Caco-2 (cell line): Measurements from ENCODE around the gene GRIN2A. TPM values are rescaled to one million over a fixed set of nuclear protein-coding genes. Genes with fewer than 3 reads are reported as not detected.

Experiments
- BruUV-seq: library from RNA; stranded (reverse); fragments of 400-500 nt; replicated peaks from 2 replicates; lab custom pipeline; 2021; lab: Mats Ljungman, UMichigan
- CTCF ChIA-PET: fragments of 300-600 bp; sonication (Branson Sonifier 250); formaldehyde crosslinking; loops from one replicate; lab custom pipeline; 2022; ENCODE audit warnings: antibody characterized with exemption; lab: Charles Lee
- POLR2A ChIA-PET: fragments of 300-600 bp; sonication (Branson Sonifier 250); formaldehyde crosslinking; loops from one replicate; lab custom pipeline; 2022; ENCODE audit warnings: antibody characterized with exemption; lab: Charles Lee
- DNase-seq, 2 experiments: peaks; one replicate each; pipeline versions ENCODE4 v3.0.0 to v3.0.0-alpha.2; 2020 to 2022
- H3K27me3 ChIP-seq: replicated peaks from 2 replicates; pipeline ENCODE4 v1.6.0; 2011; ENCODE audit warnings: low read length; ENCODE audit not compliant: control insufficient read depth, insufficient read depth
- H3K36me3 ChIP-seq: 2 replicates; pipeline ENCODE4 v1.5.1; 2011; ENCODE audit warnings: low read length; ENCODE audit not compliant: control insufficient read depth, insufficient read depth
- H3K4me1 ChIP-seq: fragments of 250-450 bp; sonication (Bioruptor Pico); 2 replicates; pipeline ENCODE4 v1.5.1; 2020; ENCODE audit warnings: mild to moderate bottlenecking
- H3K4me3 ChIP-seq: 2 replicates; pipeline ENCODE4 v1.5.1; 2011; ENCODE audit warnings: low read depth, mild to moderate bottlenecking, control low read depth, low read length
- H3K9me3 ChIP-seq: fragments of 250-450 bp; sonication (Bioruptor Pico); 2 replicates; pipeline ENCODE4 v1.5.1; 2020; ENCODE audit warnings: mild to moderate bottlenecking, moderate library complexity
- H3K27ac Mint-ChIP-seq: one replicate; pipeline ENCODE4 v1.8.0; 2022; ENCODE audit warnings: mixed read lengths; ENCODE audit not compliant: unreplicated experiment
- H3K27me3 Mint-ChIP-seq: one replicate; pipeline ENCODE4 v1.8.0; 2022; ENCODE audit warnings: mixed read lengths; ENCODE audit not compliant: insufficient read depth, unreplicated experiment
- H3K36me3 Mint-ChIP-seq: one replicate; pipeline ENCODE4 v1.8.0; 2022; ENCODE audit warnings: mild to moderate bottlenecking, mixed read lengths; ENCODE audit not compliant: insufficient read depth, unreplicated experiment
- H3K4me1 Mint-ChIP-seq: one replicate; pipeline ENCODE4 v1.8.0; 2022; ENCODE audit warnings: low read depth, mixed read lengths; ENCODE audit not compliant: unreplicated experiment
- H3K4me3 Mint-ChIP-seq: one replicate; pipeline ENCODE4 v1.8.0; 2022; ENCODE audit warnings: mild to moderate bottlenecking, moderate library complexity, mixed read lengths; ENCODE audit not compliant: unreplicated experiment
- H3K9me3 Mint-ChIP-seq: one replicate; pipeline ENCODE4 v1.8.0; 2022; ENCODE audit warnings: mixed read lengths; ENCODE audit not compliant: unreplicated experiment
- intact Hi-C: fragments of 100-400 bp; cut with micrococcal nuclease; formaldehyde crosslinking; loops from one replicate; pipeline ENCODE4 v1.10.0; 2022; ENCODE audit not compliant: unreplicated experiment
- total RNA-seq: library from RNA; stranded (reverse); gene quantifications from 2 replicates; pipeline ENCODE4 v1.2.3, GENCODE V29; 2022
- TF ChIP-seq, protein P1 (sequence below), 2 experiments: fragments of 200-600 bp in 1 of 2; IDR thresholded peaks; 1 replicate in 1 of 2; 2 replicates in 1 of 2; pipeline versions ENCODE4 v1.5.1 to v1.8.0; 2011 to 2022; ENCODE audit warnings: antibody characterized with exemption in 1 of 2, control low read depth in 1 of 2, inconsistent platforms in 1 of 2, low read depth in 1 of 2, low read length in 1 of 2, mild to moderate bottlenecking in 1 of 2, moderate library complexity in 1 of 2; ENCODE audit not compliant: insufficient read depth in 1 of 2, severe bottlenecking in 1 of 2, unreplicated experiment in 1 of 2

Gene GRIN2A
- total RNA-seq, 1 experiment from 2014 or later, result 0.54 TPM

DNA sequence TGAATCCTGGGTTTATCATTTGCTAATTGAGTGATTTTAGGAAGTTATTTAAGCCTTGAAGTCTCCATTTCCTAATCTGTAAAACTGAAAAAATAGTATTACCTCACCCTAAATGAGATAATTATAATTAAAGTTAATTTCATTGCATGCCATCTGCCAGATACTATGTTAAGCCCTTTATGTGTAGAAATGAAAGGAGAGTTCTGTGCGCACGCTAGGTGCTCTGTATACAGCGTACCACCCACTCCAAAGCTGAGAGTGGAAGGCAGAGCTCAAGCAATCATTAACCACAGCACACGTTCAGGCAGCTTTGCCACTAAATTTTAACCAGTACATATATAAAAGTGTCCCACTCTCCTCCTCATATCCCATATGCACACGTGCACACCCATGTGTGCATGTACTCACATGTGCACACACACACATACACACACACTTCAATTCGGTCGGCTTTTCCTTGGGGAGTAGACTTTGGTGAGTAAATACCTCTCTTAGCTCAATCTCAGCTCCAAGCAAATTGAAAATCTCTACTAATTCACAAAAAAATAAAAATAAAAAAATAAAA lies 204.8 kb downstream of the GRIN2A start:
- H3K27me3 ChIP-seq, result no peaks in the 10 kb centered on the region

DNA sequence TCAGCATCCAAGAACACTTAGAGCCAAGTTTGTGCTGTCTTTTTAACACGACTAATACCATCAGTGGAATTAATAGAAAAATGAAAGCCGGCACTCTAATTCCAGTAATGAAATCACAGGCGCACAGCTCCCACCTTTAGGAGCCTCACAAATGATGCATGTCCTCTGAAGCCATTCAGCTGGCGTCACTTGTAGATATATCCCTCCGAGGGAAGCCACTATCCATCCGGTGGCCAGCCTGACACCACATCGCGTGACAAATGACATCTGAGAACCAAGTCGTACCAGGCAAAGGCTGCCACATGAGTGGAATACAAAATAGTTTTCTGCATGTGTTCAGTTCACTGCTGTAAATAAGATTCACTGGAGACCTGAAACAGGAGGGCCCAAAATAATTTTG lies 205.6 kb downstream of the GRIN2A start:
- no TSS peak for BruUV-seq
- peaks cover 7% of the 10 kb centered on the region for H3K4me1 Mint-ChIP-seq
- Histone ChIP-seq H3K9me3 (no peaks in the 10 kb centered on the region), H3K36me3 (no peaks in the 10 kb centered on the region), H3K4me1 (no peaks in the 10 kb centered on the region), H3K27me3 (no peaks in the 10 kb centered on the region), H3K4me3 (no peak overlapping the region)
- H3K36me3 Mint-ChIP-seq, result no peaks in the 10 kb centered on the region
- H3K9me3 Mint-ChIP-seq, result peaks cover 11% of the 10 kb centered on the region
- POLR2A ChIA-PET, result no interaction called here
- H3K4me3 Mint-ChIP-seq, result no peak overlapping the region
- no peak overlapping the region for H3K27ac Mint-ChIP-seq
- TF ChIP-seq, protein P1, sequence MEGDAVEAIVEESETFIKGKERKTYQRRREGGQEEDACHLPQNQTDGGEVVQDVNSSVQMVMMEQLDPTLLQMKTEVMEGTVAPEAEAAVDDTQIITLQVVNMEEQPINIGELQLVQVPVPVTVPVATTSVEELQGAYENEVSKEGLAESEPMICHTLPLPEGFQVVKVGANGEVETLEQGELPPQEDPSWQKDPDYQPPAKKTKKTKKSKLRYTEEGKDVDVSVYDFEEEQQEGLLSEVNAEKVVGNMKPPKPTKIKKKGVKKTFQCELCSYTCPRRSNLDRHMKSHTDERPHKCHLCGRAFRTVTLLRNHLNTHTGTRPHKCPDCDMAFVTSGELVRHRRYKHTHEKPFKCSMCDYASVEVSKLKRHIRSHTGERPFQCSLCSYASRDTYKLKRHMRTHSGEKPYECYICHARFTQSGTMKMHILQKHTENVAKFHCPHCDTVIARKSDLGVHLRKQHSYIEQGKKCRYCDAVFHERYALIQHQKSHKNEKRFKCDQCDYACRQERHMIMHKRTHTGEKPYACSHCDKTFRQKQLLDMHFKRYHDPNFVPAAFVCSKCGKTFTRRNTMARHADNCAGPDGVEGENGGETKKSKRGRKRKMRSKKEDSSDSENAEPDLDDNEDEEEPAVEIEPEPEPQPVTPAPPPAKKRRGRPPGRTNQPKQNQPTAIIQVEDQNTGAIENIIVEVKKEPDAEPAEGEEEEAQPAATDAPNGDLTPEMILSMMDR (IDR thresholded peaks at IDR 0.05; ENCODE audit: insufficient read depth in 1 of 2, low read depth in 1 of 2, low read length in 1 of 2, severe bottlenecking in 1 of 2, unreplicated experiment in 1 of 2), result no peak
- CTCF ChIA-PET, result no interaction called here
- intact Hi-C loops, result no loop called here
- H3K27me3 Mint-ChIP-seq, result peaks cover 10% of the 10 kb centered on the region
- DNase-seq, result no peak

More for the DNA sequence above, 204.8 kb downstream of the GRIN2A start:
- Histone ChIP-seq H3K4me3 (no peak overlapping the region), H3K9me3 (no peaks in the 10 kb centered on the region), H3K4me1 (no peaks in the 10 kb centered on the region), H3K36me3 (no peaks in the 10 kb centered on the region)
- POLR2A ChIA-PET, result no interaction called here
- no peaks in the 10 kb centered on the region for H3K36me3 Mint-ChIP-seq
- intact Hi-C loops, result no loop called here
- TF ChIP-seq, protein P1 (IDR thresholded peaks at IDR 0.05; ENCODE audit: insufficient read depth in 1 of 2, low read depth in 1 of 2, low read length in 1 of 2, severe bottlenecking in 1 of 2, unreplicated experiment in 1 of 2), result no peak
- H3K9me3 Mint-ChIP-seq, result peaks cover 6% of the 10 kb centered on the region
- no peak overlapping the region for H3K27ac Mint-ChIP-seq
- H3K27me3 Mint-ChIP-seq, result peaks cover 10% of the 10 kb centered on the region
- peaks cover 7% of the 10 kb centered on the region for H3K4me1 Mint-ChIP-seq
- no TSS peak for BruUV-seq
- CTCF ChIA-PET, result no interaction called here
- no peak for DNase-seq
- H3K4me3 Mint-ChIP-seq, result no peak overlapping the region

DNA sequence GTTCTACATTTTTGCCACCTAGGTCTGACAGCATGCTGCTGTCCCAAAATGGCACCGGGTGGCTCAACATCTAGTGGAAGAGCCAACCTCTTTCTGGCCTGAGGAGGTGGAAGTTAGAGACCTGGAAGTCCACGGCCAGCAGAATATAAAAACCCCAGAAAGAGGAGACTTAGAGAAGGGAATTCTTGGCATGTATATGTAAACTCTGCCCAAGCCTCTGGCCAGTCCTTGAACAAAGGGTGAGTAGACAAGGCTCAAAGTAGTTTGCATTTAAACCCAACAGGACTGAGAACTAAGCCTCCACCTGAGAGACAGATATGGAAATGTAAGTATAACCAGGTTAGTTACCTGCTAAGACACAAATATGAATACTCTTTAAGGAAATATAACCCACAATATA lies 210.3 kb downstream of the GRIN2A start:
- TF ChIP-seq, protein P1 (IDR thresholded peaks at IDR 0.05; ENCODE audit: insufficient read depth in 1 of 2, low read depth in 1 of 2, low read length in 1 of 2, severe bottlenecking in 1 of 2, unreplicated experiment in 1 of 2), result no peak
- Histone ChIP-seq H3K4me1 (no peaks in the 10 kb centered on the region), H3K36me3 (no peaks in the 10 kb centered on the region), H3K9me3 (no peaks in the 10 kb centered on the region), H3K4me3 (no peak overlapping the region), H3K27me3 (no peaks in the 10 kb centered on the region)
- POLR2A ChIA-PET, result no interaction called here
- no peak overlapping the region for H3K4me3 Mint-ChIP-seq
- intact Hi-C loops, result no loop called here
- CTCF ChIA-PET, result no interaction called here
- H3K9me3 Mint-ChIP-seq, result peaks cover 11% of the 10 kb centered on the region
- BruUV-seq, result no TSS peak
- no peaks in the 10 kb centered on the region for H3K36me3 Mint-ChIP-seq
- no peaks in the 10 kb centered on the region for H3K27me3 Mint-ChIP-seq
- H3K27ac Mint-ChIP-seq, result no peak overlapping the region
- no peak for DNase-seq
- peaks cover 7% of the 10 kb centered on the region for H3K4me1 Mint-ChIP-seq
